SK-N-SH (cell line): Measurements from ENCODE around the gene FBXW10B.
"Not testable (repeated sequence)": the region's sequence is repeated elsewhere in the genome, so short reads cannot be mapped to it uniquely, and the experiment has no call there.

Source experiments
- CHD2 ChIP-seq: fragments of 150-350 bp; IDR thresholded peaks from 2 replicates; pipeline ENCODE4 v1.6.1; 2018; ENCODE audit warnings: low read length; ENCODE audit not compliant: partially characterized antibody
- CTCF ChIP-seq: fragments of 200-600 bp; sonication (generic); IDR thresholded peaks from 2 replicates; pipeline ENCODE4 v1.6.1; 2017; ENCODE audit warnings: antibody characterized with exemption, mild to moderate bottlenecking, moderate library complexity
- ELF1 ChIP-seq: IDR thresholded peaks from 2 replicates; pipeline ENCODE4 v1.4.0; 2012
- EP300 ChIP-seq, 2 experiments: IDR thresholded peaks; 2 replicates each; pipeline versions ENCODE4 v1.4.0 to v1.6.1; 2012; ENCODE audit warnings: borderline replicate concordance in 1 of 2, low read depth in 1 of 2, low read length in 1 of 2
- EZH2phosphoT487 ChIP-seq: fragments of 200-600 bp; sonication (generic); IDR thresholded peaks from 2 replicates; pipeline ENCODE4 v1.6.1; 2017; ENCODE audit warnings: low read depth, mixed run types, mild to moderate bottlenecking, antibody characterized with exemption, moderate library complexity, borderline replicate concordance
- FOXM1 ChIP-seq: IDR thresholded peaks from 2 replicates; pipeline ENCODE4 v1.4.0; 2012; ENCODE audit warnings: low read depth, mild to moderate bottlenecking
- MAX ChIP-seq: IDR thresholded peaks from 2 replicates; pipeline ENCODE4 v1.4.0; 2012; ENCODE audit warnings: low read depth
- NFIC ChIP-seq: IDR thresholded peaks from 2 replicates; pipeline ENCODE4 v1.4.0; 2012; ENCODE audit warnings: borderline replicate concordance
- RCOR1 ChIP-seq: fragments of 150-350 bp; IDR thresholded peaks from 2 replicates; pipeline ENCODE4 v1.6.1; 2017; ENCODE audit warnings: antibody characterized with exemption, low read length
- SMC3 ChIP-seq: IDR thresholded peaks from 2 replicates; pipeline ENCODE4 v1.6.1; 2012; ENCODE audit warnings: low read depth, low read length, improper control_type of control experiment
- TAF1 ChIP-seq: IDR thresholded peaks from 2 replicates; pipeline ENCODE4 v1.6.1; 2012; ENCODE audit warnings: low read depth, mild to moderate bottlenecking, low read length, moderate library complexity, borderline replicate concordance
- TF ChIP-seq, protein P1 (sequence below): IDR thresholded peaks from 2 replicates; pipeline ENCODE4 v1.6.1; 2012; ENCODE audit warnings: mild to moderate bottlenecking, low read depth, low read length, moderate library complexity

DNA sequence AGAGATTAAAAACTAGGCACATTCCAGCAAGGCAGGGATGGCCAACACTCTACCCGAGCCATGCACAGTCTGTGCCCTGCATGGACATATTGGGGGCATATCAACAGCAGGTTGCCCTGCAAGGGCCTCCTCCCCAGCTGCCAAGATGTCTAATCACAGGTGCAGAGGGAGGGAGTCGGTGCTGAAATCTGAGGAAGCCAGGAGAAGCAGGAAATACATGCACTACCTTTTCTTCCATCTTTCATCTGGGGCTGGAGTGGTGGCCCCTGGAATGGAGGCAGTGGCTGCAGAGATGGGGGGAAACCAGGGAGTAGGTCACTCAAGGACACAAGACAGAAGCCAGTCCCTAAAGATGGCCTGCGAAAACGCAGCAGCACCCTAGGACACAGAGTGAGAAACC lies 3.8 kb upstream of the FBXW10B start:
- not testable (repeated sequence) for TF ChIP-seq CTCF; EZH2phosphoT487; EP300 (IDR thresholded peaks at IDR 0.05; ENCODE audit: borderline replicate concordance in 1 of 2, low read depth in 1 of 2, low read length in 1 of 2); NFIC; TAF1; FOXM1; CHD2; SMC3; MAX; RCOR1; ELF1
- TF ChIP-seq, protein P1, sequence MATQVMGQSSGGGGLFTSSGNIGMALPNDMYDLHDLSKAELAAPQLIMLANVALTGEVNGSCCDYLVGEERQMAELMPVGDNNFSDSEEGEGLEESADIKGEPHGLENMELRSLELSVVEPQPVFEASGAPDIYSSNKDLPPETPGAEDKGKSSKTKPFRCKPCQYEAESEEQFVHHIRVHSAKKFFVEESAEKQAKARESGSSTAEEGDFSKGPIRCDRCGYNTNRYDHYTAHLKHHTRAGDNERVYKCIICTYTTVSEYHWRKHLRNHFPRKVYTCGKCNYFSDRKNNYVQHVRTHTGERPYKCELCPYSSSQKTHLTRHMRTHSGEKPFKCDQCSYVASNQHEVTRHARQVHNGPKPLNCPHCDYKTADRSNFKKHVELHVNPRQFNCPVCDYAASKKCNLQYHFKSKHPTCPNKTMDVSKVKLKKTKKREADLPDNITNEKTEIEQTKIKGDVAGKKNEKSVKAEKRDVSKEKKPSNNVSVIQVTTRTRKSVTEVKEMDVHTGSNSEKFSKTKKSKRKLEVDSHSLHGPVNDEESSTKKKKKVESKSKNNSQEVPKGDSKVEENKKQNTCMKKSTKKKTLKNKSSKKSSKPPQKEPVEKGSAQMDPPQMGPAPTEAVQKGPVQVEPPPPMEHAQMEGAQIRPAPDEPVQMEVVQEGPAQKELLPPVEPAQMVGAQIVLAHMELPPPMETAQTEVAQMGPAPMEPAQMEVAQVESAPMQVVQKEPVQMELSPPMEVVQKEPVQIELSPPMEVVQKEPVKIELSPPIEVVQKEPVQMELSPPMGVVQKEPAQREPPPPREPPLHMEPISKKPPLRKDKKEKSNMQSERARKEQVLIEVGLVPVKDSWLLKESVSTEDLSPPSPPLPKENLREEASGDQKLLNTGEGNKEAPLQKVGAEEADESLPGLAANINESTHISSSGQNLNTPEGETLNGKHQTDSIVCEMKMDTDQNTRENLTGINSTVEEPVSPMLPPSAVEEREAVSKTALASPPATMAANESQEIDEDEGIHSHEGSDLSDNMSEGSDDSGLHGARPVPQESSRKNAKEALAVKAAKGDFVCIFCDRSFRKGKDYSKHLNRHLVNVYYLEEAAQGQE = not testable (repeated sequence)
